Esophagus squamous epithelium (tissue), 5 donors: Measurements from ENCODE around the gene CFI. TPM values are rescaled to one million over a fixed set of nuclear protein-coding genes. Genes with fewer than 3 reads are reported as not detected.

Experiments used
- DNase-seq: peaks from one replicate; lab custom pipeline; 2025; lab: John Stamatoyannopoulos, UW
- H3K27ac ChIP-seq, 4 donors: fragments of 200-600 bp; sonication (generic); one replicate each; pipeline ENCODE4 v1.5.1; 2016 to 2019; ENCODE audit warnings: mild to moderate bottlenecking in 1 of 4
- H3K27me3 ChIP-seq, 4 donors: fragments of 200-600 bp; sonication (generic); 1 replicate in 3 of 4; 2 replicates in 1 of 4; pipeline versions ENCODE4 v1.5.1 to v1.6.0; 2017 to 2021; ENCODE audit warnings: antibody characterized with exemption in 1 of 4
- H3K36me3 ChIP-seq, 3 donors: fragments of 200-600 bp; sonication (generic); one replicate each; pipeline ENCODE4 v1.5.1; 2016 to 2019
- H3K4me1 ChIP-seq, 3 donors: fragments of 200-600 bp; sonication (generic); one replicate each; pipeline ENCODE4 v1.5.1; 2017 to 2019
- H3K4me3 ChIP-seq, 4 donors: fragments of 200-600 bp; sonication (generic); 1 replicate in 3 of 4; 2 replicates in 1 of 4; pipeline ENCODE4 v1.5.1; 2016 to 2019; ENCODE audit warnings: mild to moderate bottlenecking in 2 of 4, moderate library complexity in 1 of 4
- H3K9me3 ChIP-seq, 3 donors: fragments of 200-600 bp; sonication (generic); one replicate each; pipeline ENCODE4 v1.5.1; 2016 to 2019
- CTCF ChIP-seq, 6 experiments: fragments of 450-650 bp in 4 of 6; fragments of 200-600 bp in 2 of 6; sonication (generic) in 2 of 6; IDR thresholded peaks; one replicate each; pipeline ENCODE4 v1.5.1; 2016 to 2019; ENCODE audit warnings: antibody characterized with exemption in 6 of 6, mild to moderate bottlenecking in 4 of 6, moderate library complexity in 4 of 6
- POLR2A ChIP-seq, 4 donors: fragments of 450-650 bp; IDR thresholded peaks; one replicate each; pipeline ENCODE4 v1.6.1; 2017; ENCODE audit warnings: antibody characterized with exemption in 4 of 4, mild to moderate bottlenecking in 4 of 4, moderate library complexity in 3 of 4
- WGBS, 2 donors: methylation state at CpG; one replicate each; pipeline ENCODE4 v1.1.5; 2018; 5-methylcytosine and 5-hydroxymethylcytosine counted together
- intact Hi-C: fragments of 100-400 bp; cut with DNase I; formaldehyde crosslinking; loops from one replicate; pipeline ENCODE4 v1.15.0; 2022
- total RNA-seq, 4 donors: library from RNA; depleted of rRNA; stranded (reverse); fragments of >200 nt; gene quantifications; one replicate each; pipeline ENCODE4 v1.1.0, GENCODE V29; 2016
- donor health status: DM: yes; HTN: yes; CAD: no.

CFI gene
- total RNA-seq, 4 donors from 2014 or later, result 6.1 to 45.1 (median 11.0) TPM

GRCh38 chr4:109703664-109704361 lies 98.0 kb downstream of the CFI start:
- peaks cover 0 to 15% (median 0%) of the 10 kb centered on the region in 3 donors for H3K36me3 ChIP-seq
- peaks cover 18 to 33% (median 19%) of the 10 kb centered on the region in 3 donors for H3K4me1 ChIP-seq
- peak overlapping the region; percentile 81 to 95 (median 91) for H3K27ac ChIP-seq
- no peak for DNase-seq
- no peaks in the 10 kb centered on the region for H3K9me3 ChIP-seq
- no peaks in the 10 kb centered on the region for H3K27me3 ChIP-seq
- TF ChIP-seq POLR2A (IDR thresholded peaks at IDR 0.05), result no peak
- TF ChIP-seq CTCF (IDR thresholded peaks at IDR 0.05), result no peak
- WGBS, 2 donors, result 6 to 7% methylated on average over 10 to 11 of the region's 11 CpGs
- intact Hi-C loops, result loop anchor here (10.0 kb wide), 1 partner anchor 111 kb away; the partner anchor contains the start of gene GAR1
- peak overlapping the region; percentile 68 to 97 (median 78) for H3K4me3 ChIP-seq

- Histone ChIP-seq H3K4me3 (peak within 1 kb of the TSS; percentile 68 to 97 (median 78)), H3K4me1 (peaks cover 18 to 33% (median 19%) of the 10 kb centered on the region in 3 donors), H3K27me3 (no peaks in the 10 kb centered on the region), H3K9me3 (no peaks in the 10 kb centered on the region), H3K27ac (peak within 1 kb of the TSS; percentile 81 to 95 (median 91)), H3K36me3 (peaks cover 0 to 8% (median 0%) of the 10 kb centered on the region in 3 donors)
- peak; percentile 10 for DNase-seq
- TF ChIP-seq CTCF (IDR thresholded peaks at IDR 0.05) (peak; percentile 51 to 86 (median 76)), POLR2A (IDR thresholded peaks at IDR 0.05) (peak in 2 of 4 donors; percentile 12 to 57)
- WGBS, 2 donors, result 0% methylated on average over 4 of the region's 72 CpGs; no CpG with 5 or more reads in 1 of the 2 donors
- intact Hi-C loops, result loop anchor here (10.0 kb wide), 1 partner anchor 112 kb away; the partner anchor contains the start of gene GAR1
Observed at GRCh38 chr4:109702950-109703663, 98.7 kb downstream of the CFI start, which contains the start of gene CASP6. TSS of gene CASP6 (minus strand) at chr4:109703445. CDS start at chr4:109703395, 50 bp downstream.

- intact Hi-C loops, result loop anchor here (10.0 kb wide), 1 partner anchor 113 kb away; the partner anchor contains the start of gene GAR1
- no peak for DNase-seq
- 46 to 57% methylated on average over 19 to 20 of the region's 21 CpGs for WGBS, 2 donors
Observed at GRCh38 chr4:109701566-109702410, 100.0 kb downstream of the CFI start.

More at GRCh38 chr4:109701566-109702410, 100.0 kb downstream of the CFI start:
- Histone ChIP-seq H3K4me3 (peak overlapping the region; percentile 68 to 97 (median 78)), H3K9me3 (no peaks in the 10 kb centered on the region), H3K4me1 (peaks cover 18 to 33% (median 19%) of the 10 kb centered on the region in 3 donors), H3K27me3 (no peaks in the 10 kb centered on the region), H3K36me3 (peaks cover 0 to 11% (median 0%) of the 10 kb centered on the region in 3 donors), H3K27ac (peak overlapping the region in 2 of 4 donors; percentile 91)
- TF ChIP-seq POLR2A (IDR thresholded peaks at IDR 0.05), result no peak
- no peak for TF ChIP-seq CTCF (IDR thresholded peaks at IDR 0.05)
